Activated CD4-positive, alpha-beta memory T cell treated with anti-CD3 and anti-CD28 coated beads for 36 hours (primary cell): ENCODE data around the gene LRMDA. TPM values are rescaled to one million over a fixed set of nuclear protein-coding genes. Genes with fewer than 3 reads are reported as not detected.
A peak's percentile ranks its signal among the peaks of the same experiment; 100 is the strongest.
"Not testable (repeated sequence)": the region's sequence is repeated elsewhere in the genome, so short reads cannot be mapped to it uniquely, and the experiment has no call there.

Source experiments
- CTCF ChIA-PET: fragments of 350-600 bp; sonication (Branson Sonifier 250); formaldehyde crosslinking; loops from one replicate; lab custom pipeline; 2021; ENCODE audit warnings: antibody characterized with exemption, inconsistent platforms; lab: Charles Lee
- POLR2A ChIA-PET: fragments of 350-600 bp; sonication (Branson Sonifier 250); formaldehyde crosslinking; loops from one replicate; lab custom pipeline; 2021; ENCODE audit warnings: antibody characterized with exemption; lab: Charles Lee
- DNase-seq: peaks from one replicate; pipeline ENCODE4 v3.0.0-alpha.2; 2020
- H3K27ac Mint-ChIP-seq: one replicate; pipeline ENCODE4 v1.8.0; 2021; ENCODE audit warnings: mixed read lengths
- H3K27me3 Mint-ChIP-seq: one replicate; pipeline ENCODE4 v1.8.0; 2021; ENCODE audit warnings: mixed read lengths
- H3K36me3 Mint-ChIP-seq: one replicate; pipeline ENCODE4 v1.8.0; 2021; ENCODE audit warnings: mixed read lengths
- H3K4me1 Mint-ChIP-seq: one replicate; pipeline ENCODE4 v1.8.0; 2021; ENCODE audit warnings: low read depth, mixed read lengths
- H3K4me3 Mint-ChIP-seq: one replicate; pipeline ENCODE4 v1.8.0; 2021; ENCODE audit warnings: mild to moderate bottlenecking, mixed read lengths
- H3K9me3 Mint-ChIP-seq: one replicate; pipeline ENCODE4 v1.8.0; 2021; ENCODE audit warnings: mixed read lengths
- intact Hi-C: fragments of 100-400 bp; cut with micrococcal nuclease; formaldehyde crosslinking; loops from one replicate; pipeline ENCODE4 v1.15.1; 2023
- total RNA-seq, 2 experiments: library from RNA; stranded (reverse); gene quantifications; one replicate each; pipeline ENCODE4 v1.2.3, GENCODE V29; 2021

Gene LRMDA
- total RNA-seq, 2 experiments from 2014 or later: not detected

DNA sequence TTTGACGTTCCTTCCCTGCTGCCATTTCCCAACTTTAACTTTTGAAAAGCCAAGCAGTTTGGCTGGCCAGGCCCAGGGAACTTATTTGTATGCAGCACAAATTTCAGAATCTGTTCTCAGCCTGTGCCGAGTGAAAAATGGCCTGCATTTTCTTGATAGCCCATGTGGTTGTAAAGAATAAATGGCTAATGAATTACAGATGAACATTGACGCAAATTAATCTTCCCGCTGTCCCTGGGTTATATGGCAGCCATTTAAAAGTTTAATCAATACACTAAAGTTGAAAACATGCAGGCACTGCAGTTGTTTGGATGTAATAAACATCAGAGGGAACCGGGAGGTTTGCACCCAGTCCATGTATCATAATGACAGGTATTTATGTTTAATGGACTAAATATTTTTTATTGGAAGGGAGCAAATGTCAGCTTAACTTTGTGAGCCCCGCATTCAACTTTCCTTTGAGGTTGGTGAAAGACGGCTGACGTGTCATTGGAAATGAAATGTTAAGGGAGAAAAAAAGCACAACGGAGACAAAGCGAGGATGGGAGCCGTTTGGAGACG is 1092.4 kb downstream of the LRMDA start:
- ChIA-PET CTCF (no interaction called here), POLR2A (no interaction called here)
- Mint-ChIP-seq H3K9me3 (peaks cover 6% of the 10 kb centered on the region), H3K36me3 (no peaks in the 10 kb centered on the region), H3K27me3 (no peaks in the 10 kb centered on the region), H3K4me3 (no peak overlapping the region), H3K27ac (no peak overlapping the region), H3K4me1 (no peaks in the 10 kb centered on the region)
- no peak for DNase-seq
- intact Hi-C loops: no loop called here

DNA sequence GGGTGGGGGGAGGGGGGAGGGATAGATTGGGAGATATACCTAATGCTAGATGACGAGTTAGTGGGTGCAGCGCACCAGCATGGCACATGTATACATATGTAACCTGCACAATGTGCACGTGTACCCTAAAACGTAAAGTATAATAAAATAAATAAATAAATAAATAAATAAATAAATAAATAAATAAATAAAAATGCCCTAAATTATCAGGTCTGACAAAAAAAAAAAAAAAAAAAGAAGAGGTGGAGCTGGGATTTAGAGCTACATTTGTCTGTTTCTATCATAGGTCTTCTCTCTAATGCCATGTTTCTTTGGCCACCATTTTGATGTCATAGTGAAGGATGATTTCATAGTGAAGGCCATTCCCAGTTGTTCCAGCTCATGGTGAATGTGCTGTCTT is 1095.4 kb downstream of the LRMDA start:
- H3K4me3 Mint-ChIP-seq, POLR2A ChIA-PET, H3K4me1 Mint-ChIP-seq, H3K27me3 Mint-ChIP-seq, DNase-seq, H3K9me3 Mint-ChIP-seq, H3K36me3 Mint-ChIP-seq, intact Hi-C loops, H3K27ac Mint-ChIP-seq, CTCF ChIA-PET: not testable (repeated sequence)

DNA sequence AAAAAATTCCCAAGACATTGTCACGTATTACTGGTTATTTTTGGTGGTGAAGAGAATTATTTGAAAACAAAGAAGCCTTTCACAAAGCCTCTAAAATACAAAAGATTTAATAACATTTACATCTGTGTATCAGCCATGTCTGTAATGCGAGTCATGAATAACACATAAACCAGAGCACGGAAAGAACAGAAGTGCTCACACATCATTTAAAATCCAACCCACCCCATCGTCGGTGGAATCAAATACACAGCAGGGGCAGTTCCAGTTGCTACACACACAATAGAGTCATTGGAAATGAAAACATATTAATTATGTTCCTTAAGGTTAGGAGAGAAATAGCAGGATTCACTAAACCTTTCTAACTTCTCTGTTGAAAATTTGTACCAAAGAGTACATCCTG is 1108.9 kb downstream of the LRMDA start:
- Mint-ChIP-seq H3K27ac (no peak overlapping the region), H3K36me3 (no peaks in the 10 kb centered on the region), H3K4me1 (no peaks in the 10 kb centered on the region), H3K4me3 (no peak overlapping the region), H3K27me3 (no peaks in the 10 kb centered on the region), H3K9me3 (no peaks in the 10 kb centered on the region)
- ChIA-PET CTCF (no interaction called here), POLR2A (no interaction called here)
- intact Hi-C loops: no loop called here
- no peak for DNase-seq

DNA sequence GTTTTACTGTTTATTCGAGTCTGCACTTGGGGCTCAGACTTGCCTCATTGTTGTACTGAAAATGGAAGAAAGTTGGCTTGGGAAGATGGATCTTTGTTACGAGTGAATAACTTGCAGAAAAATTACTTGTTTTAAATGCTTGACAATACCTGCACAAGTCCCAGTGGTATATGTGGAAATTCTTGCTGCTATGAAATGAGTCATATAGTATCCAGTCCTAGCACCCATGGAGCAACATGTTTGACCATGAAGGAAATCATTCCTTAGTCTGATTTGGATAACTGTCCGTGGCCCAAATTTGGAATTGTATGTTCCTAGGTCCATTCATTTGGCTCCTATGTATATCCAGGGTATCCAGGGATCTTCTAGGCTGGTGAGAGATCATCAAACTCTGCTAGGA is 1109.4 kb downstream of the LRMDA start:
- ChIA-PET POLR2A (no interaction called here), CTCF (no interaction called here)
- H3K9me3 Mint-ChIP-seq: no peaks in the 10 kb centered on the region
- no peaks in the 10 kb centered on the region for H3K36me3 Mint-ChIP-seq
- no peaks in the 10 kb centered on the region for H3K27me3 Mint-ChIP-seq
- H3K4me3 Mint-ChIP-seq: no peak overlapping the region
- no peaks in the 10 kb centered on the region for H3K4me1 Mint-ChIP-seq
- no peak for DNase-seq
- intact Hi-C loops: no loop called here
- no peak overlapping the region for H3K27ac Mint-ChIP-seq

DNA sequence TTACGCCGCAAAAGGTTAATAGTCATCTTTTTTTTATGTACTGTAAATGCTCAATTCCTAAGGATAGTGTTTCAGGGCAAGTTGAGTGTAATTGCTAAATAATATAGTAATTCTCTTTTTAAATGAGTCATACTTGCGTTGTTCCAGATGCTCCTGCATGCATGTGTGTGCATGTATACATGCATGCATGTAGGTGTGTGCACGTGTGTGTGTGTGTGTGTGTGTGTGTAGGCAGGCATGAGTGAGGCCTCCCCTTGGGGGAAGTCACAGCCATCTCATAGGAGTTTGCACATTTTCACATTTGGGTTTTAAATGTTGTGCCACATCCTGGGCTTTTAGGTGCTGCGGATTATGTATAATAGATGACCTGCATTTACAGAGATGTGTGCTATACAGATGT is 1110.4 kb downstream of the LRMDA start:
- intact Hi-C loops: no loop called here
- Mint-ChIP-seq H3K27ac (no peak overlapping the region), H3K36me3 (no peaks in the 10 kb centered on the region), H3K27me3 (no peaks in the 10 kb centered on the region), H3K4me1 (no peaks in the 10 kb centered on the region), H3K9me3 (no peaks in the 10 kb centered on the region), H3K4me3 (no peak overlapping the region)
- DNase-seq: no peak
- ChIA-PET POLR2A (no interaction called here), CTCF (no interaction called here)

DNA sequence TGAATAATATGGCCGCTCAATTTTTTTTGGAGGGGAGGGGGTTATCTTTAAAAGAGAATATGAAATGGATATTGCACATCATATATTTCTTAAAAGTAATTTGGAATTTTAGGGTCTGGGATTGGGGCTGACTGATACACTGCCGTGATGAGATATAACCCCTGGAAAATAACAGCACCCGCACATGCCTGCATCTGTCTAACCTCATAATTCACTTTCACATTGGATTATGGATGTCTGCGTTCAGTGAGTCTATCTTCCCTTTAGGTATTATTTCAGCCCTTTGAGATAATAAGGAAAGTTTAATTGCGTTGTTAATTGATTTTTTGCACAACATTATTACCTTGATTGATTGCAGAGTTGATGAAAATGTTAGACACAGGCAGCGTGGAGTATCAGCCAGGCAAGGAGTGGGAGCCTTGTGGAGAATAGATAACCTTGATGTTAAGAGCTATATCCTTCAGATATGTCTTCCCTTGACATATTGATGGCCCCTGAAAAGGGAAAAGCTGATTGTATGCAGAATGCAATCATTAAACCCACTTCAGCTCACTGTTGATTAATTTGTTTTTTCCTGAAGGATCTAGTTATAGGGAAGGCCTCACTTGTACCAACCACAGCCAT is 1111.0 kb downstream of the LRMDA start:
- Mint-ChIP-seq H3K27ac (no peak overlapping the region), H3K4me1 (no peaks in the 10 kb centered on the region), H3K4me3 (no peak overlapping the region), H3K9me3 (no peaks in the 10 kb centered on the region), H3K36me3 (no peaks in the 10 kb centered on the region), H3K27me3 (no peaks in the 10 kb centered on the region)
- DNase-seq: no peak
- CTCF ChIA-PET: interaction anchor here (0.6 kb wide), 1 partner anchor 432 kb away, joined by 3 read pairs; no protein-coding TSS in a partner anchor
- intact Hi-C loops: no loop called here
- POLR2A ChIA-PET: no interaction called here

DNA sequence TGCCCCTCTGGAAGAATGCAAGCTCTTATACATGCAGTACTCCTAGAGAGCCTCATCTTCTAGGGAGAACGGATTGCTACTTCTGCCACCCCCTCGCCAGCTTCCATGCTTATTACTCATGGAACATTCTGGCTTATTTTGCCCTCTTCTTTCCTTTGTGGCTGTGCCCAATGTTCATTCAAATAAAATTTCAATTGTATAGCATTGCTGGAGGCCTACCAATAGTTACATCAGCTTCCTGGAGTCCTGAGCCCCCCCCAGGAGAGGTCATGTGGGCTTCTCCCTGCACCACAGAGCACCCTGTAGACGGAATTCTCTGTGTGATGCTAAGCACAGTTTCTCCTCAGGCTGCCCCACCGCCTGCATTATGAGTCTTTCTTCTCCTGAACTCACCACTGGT is 1112.2 kb downstream of the LRMDA start:
- no peak for DNase-seq
- no peak overlapping the region for H3K27ac Mint-ChIP-seq
- POLR2A ChIA-PET: no interaction called here
- intact Hi-C loops: no loop called here
- CTCF ChIA-PET: no interaction called here
- no peaks in the 10 kb centered on the region for H3K27me3 Mint-ChIP-seq
- H3K4me3 Mint-ChIP-seq: no peak overlapping the region
- H3K4me1 Mint-ChIP-seq: no peaks in the 10 kb centered on the region
- H3K9me3 Mint-ChIP-seq: no peaks in the 10 kb centered on the region
- H3K36me3 Mint-ChIP-seq: no peaks in the 10 kb centered on the region

DNA sequence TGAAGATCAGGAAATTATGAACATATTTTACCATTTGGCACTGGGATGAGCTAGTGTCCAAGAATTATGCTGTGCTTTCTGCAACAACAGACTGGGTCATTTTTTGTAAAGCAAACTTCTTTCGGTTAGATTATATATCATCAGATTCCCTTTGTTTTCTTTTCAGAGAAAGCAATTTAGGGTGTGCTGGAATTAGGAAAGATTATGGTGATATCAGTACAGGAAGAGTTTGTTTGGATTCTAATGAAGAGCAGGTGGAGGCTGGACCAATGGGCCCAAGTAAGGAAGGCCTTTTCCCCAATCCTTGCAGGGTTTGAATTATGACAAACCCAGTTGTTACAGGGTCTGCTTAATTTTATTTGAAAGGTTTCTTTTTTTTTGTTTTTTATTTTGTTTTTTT is 1113.4 kb downstream of the LRMDA start:
- POLR2A ChIA-PET: no interaction called here
- intact Hi-C loops: loop anchor here (5.0 kb wide), 1 partner anchor 1142 kb away; the partner anchor contains the start of gene ZNF503
- CTCF ChIA-PET: no interaction called here
- no peak for DNase-seq
- Mint-ChIP-seq H3K27ac (no peak overlapping the region), H3K27me3 (no peaks in the 10 kb centered on the region), H3K9me3 (no peaks in the 10 kb centered on the region), H3K4me1 (no peaks in the 10 kb centered on the region), H3K4me3 (no peak overlapping the region), H3K36me3 (no peaks in the 10 kb centered on the region)

DNA sequence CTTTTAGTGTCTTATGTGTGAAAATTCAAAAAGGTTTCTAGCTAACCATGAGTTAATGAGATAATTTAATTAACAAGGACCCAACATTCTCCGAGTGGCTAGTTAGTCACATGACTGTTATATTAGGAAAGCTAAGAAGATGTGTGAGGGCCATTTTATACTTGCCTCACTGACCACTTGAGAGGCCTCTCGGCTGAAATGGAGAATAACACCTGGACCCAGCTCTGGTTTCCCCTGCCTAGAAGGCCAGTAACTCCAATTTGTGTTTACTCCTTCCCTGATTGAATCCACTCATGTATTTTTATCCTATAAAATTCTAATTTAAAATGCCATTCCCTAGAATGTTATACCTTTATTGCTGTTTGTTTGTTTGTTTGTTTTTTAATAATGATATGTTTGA is 1115.0 kb downstream of the LRMDA start:
- no peaks in the 10 kb centered on the region for H3K9me3 Mint-ChIP-seq
- DNase-seq: no peak
- H3K4me3 Mint-ChIP-seq: no peak overlapping the region
- H3K4me1 Mint-ChIP-seq: no peaks in the 10 kb centered on the region
- no peaks in the 10 kb centered on the region for H3K36me3 Mint-ChIP-seq
- CTCF ChIA-PET: interaction anchor here (1.3 kb wide), 1 partner anchor 13 kb away, joined by 3 read pairs; no protein-coding TSS in a partner anchor
- no peaks in the 10 kb centered on the region for H3K27me3 Mint-ChIP-seq
- H3K27ac Mint-ChIP-seq: no peak overlapping the region
- intact Hi-C loops: loop anchor here (5.0 kb wide), 1 partner anchor 1144 kb away; the partner anchor contains the start of gene ZNF503
- POLR2A ChIA-PET: no interaction called here

DNA sequence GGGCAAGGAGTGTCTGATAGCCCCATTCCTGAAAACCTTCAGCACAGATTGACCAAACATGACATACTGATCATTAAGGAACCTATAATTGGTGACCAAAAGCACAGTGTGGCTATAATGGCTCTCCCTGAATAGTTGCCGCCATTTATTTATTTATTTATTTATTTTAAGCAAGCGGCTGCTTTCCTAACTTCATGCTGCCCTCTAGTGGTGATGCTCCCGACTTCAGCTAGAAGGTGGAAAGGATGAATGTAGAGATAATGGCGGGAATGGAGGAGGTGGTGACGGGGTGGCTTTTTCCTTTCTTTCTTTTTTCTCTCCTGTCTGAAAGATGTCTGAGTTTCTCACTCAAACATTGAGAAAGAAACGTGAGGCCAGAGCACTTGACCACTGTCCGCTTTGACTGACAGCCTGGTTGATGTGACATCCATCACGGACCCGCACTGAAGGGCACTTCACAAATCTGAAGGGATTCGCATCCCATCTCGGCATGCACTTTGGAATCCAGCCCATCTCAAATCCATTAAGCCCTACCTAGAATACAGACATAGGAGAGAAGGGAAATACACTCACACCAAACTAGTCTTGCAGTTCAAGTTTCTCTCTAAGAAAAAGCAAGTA is 1116.0 kb downstream of the LRMDA start:
- peak; percentile 57 for DNase-seq
- H3K4me1 Mint-ChIP-seq: no peaks in the 10 kb centered on the region
- H3K27me3 Mint-ChIP-seq: no peaks in the 10 kb centered on the region
- no peaks in the 10 kb centered on the region for H3K36me3 Mint-ChIP-seq
- peaks cover 2% of the 10 kb centered on the region for H3K9me3 Mint-ChIP-seq
- POLR2A ChIA-PET: no interaction called here
- intact Hi-C loops: loop anchor here (5.0 kb wide), 1 partner anchor 1145 kb away; the partner anchor contains the start of gene ZNF503
- H3K4me3 Mint-ChIP-seq: no peak overlapping the region
- no peak overlapping the region for H3K27ac Mint-ChIP-seq
- CTCF ChIA-PET: interaction anchor here (0.6 kb wide), 1 partner anchor 277 kb away, joined by 3 read pairs; no protein-coding TSS in a partner anchor

DNA sequence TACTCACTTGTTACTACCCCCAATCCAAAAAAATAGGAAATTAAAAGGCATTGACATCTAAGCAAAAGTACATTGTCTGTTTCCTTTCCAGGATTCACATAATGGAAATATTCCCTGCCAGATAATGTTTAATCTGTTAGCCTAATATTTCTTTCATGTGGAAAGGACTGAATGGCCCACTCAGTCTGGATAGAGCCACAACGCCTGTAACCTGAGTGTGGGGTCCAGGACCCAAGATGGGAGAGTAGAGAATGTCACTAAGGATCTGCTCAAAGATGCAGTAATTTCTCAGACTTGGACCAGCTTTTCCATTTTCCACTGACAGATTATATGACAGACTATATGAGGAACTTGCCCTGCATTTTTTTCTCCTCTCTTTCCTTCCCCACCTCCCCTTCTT is 1117.3 kb downstream of the LRMDA start:
- no peaks in the 10 kb centered on the region for H3K27me3 Mint-ChIP-seq
- CTCF ChIA-PET: interaction anchor here (0.6 kb wide), 1 partner anchor 45 kb away, joined by 3 read pairs; no protein-coding TSS in a partner anchor
- peaks cover 2% of the 10 kb centered on the region for H3K9me3 Mint-ChIP-seq
- POLR2A ChIA-PET: no interaction called here
- no peaks in the 10 kb centered on the region for H3K36me3 Mint-ChIP-seq
- no peak for DNase-seq
- no peak overlapping the region for H3K4me3 Mint-ChIP-seq
- intact Hi-C loops: loop anchor here (5.0 kb wide), 1 partner anchor 1146 kb away; the partner anchor contains the start of gene ZNF503
- no peak overlapping the region for H3K27ac Mint-ChIP-seq
- H3K4me1 Mint-ChIP-seq: no peaks in the 10 kb centered on the region

DNA sequence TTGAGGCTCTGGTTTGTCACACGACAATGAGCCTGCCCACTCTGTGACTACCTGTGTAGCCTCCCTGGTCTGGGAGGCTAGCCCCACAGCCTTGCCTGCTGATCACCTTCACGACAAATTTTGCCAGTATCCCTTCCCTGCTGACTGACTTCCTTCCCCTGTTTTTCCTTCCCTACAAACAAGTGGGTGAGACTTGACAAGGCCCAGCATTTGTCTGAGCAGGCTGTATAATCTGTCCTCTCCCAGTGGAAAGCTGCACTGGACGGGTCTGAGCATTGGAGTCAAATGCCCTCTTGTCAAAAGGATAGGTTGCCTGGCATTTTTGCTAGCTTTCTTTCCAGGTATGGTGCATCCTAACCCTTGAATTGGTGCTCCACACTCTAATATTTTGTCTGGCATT is 1117.7 kb downstream of the LRMDA start:
- Mint-ChIP-seq H3K4me3 (no peak overlapping the region), H3K4me1 (no peaks in the 10 kb centered on the region), H3K9me3 (peaks cover 2% of the 10 kb centered on the region), H3K36me3 (no peaks in the 10 kb centered on the region), H3K27ac (no peak overlapping the region), H3K27me3 (no peaks in the 10 kb centered on the region)
- DNase-seq: no peak
- ChIA-PET POLR2A (no interaction called here), CTCF (no interaction called here)
- intact Hi-C loops: loop anchor here (5.0 kb wide), 1 partner anchor 1147 kb away; the partner anchor contains the start of gene ZNF503
